Measurements from ENCODE around the gene FBLN7. TPM values are rescaled to one million over a fixed set of nuclear protein-coding genes. Genes with fewer than 3 reads are reported as not detected.

The FBLN7 gene
- total RNA-seq, 1 experiment from 2014 or later, result 4.1 TPM

DNA sequence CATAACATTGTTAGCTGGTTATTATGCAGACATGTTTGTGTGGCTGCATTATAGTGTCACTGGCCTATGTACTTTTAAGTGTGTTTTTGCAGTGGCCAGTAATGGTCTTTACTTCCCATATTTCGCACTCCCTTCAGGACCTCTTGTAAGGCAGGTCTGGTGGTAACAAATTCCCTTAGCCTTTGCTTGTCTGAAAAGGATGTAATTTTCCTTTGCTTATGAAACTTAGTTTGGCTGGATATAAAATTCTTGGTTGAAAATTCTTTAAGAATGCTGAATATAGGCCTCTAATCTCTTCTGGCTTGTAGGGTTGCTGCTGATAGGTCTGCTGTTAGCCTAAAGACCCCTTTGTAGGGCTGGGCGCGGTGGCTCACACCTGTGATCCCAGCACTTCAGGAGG, 82.0 kb downstream of the FBLN7 start:
- ChIA-PET CTCF (no interaction called here), POLR2A (ENCODE audit: low non-redundant PET) (no interaction called here)
- no peak for DNase-seq (ENCODE audit: low spot score)
- H3K4me3 ChIP-seq (ENCODE audit: low read depth, low read length, poor library complexity, severe bottlenecking), result no peak overlapping the region
- TF ChIP-seq, protein P1, sequence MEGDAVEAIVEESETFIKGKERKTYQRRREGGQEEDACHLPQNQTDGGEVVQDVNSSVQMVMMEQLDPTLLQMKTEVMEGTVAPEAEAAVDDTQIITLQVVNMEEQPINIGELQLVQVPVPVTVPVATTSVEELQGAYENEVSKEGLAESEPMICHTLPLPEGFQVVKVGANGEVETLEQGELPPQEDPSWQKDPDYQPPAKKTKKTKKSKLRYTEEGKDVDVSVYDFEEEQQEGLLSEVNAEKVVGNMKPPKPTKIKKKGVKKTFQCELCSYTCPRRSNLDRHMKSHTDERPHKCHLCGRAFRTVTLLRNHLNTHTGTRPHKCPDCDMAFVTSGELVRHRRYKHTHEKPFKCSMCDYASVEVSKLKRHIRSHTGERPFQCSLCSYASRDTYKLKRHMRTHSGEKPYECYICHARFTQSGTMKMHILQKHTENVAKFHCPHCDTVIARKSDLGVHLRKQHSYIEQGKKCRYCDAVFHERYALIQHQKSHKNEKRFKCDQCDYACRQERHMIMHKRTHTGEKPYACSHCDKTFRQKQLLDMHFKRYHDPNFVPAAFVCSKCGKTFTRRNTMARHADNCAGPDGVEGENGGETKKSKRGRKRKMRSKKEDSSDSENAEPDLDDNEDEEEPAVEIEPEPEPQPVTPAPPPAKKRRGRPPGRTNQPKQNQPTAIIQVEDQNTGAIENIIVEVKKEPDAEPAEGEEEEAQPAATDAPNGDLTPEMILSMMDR (conservative IDR thresholded peaks at IDR 0.05; ENCODE audit: low read depth, low read length), result no peak
- TF ChIP-seq EZH2 (IDR thresholded peaks at IDR 0.05; ENCODE audit: borderline replicate concordance, low read depth, low read length, poor library complexity, severe bottlenecking), result no peak
- no peaks in the 10 kb centered on the region for H3K4me1 ChIP-seq (ENCODE audit: insufficient read depth, low read length, poor library complexity, severe bottlenecking)
- peaks cover 23% of the 10 kb centered on the region for H3K36me3 ChIP-seq (ENCODE audit: insufficient read depth, low read length, poor library complexity, severe bottlenecking)
- intact Hi-C loops (cut with micrococcal nuclease; ENCODE audit: unreplicated experiment), result no loop called here
- BruUV-seq (replicated peaks), result no TSS peak
- no peaks in the 10 kb centered on the region for H3K27me3 ChIP-seq (replicated peaks; ENCODE audit: insufficient read depth, low read depth, low read length, poor library complexity)
- H3K27ac ChIP-seq (ENCODE audit: low read depth, low read length, poor library complexity, severe bottlenecking), result no peak overlapping the region
- peaks cover 16% of the 10 kb centered on the region for H3K9me3 ChIP-seq (ENCODE audit: low read depth, low read length, poor library complexity, severe bottlenecking)

GRCh38 chr2:112220831-112221230, 82.6 kb downstream of the FBLN7 start:
- Histone ChIP-seq H3K27ac (ENCODE audit: low read depth, low read length, poor library complexity, severe bottlenecking) (no peak overlapping the region), H3K9me3 (ENCODE audit: low read depth, low read length, poor library complexity, severe bottlenecking) (peaks cover 16% of the 10 kb centered on the region), H3K36me3 (ENCODE audit: insufficient read depth, low read length, poor library complexity, severe bottlenecking) (peaks cover 23% of the 10 kb centered on the region), H3K4me3 (ENCODE audit: low read depth, low read length, poor library complexity, severe bottlenecking) (no peak overlapping the region), H3K27me3 (replicated peaks; ENCODE audit: insufficient read depth, low read depth, low read length, poor library complexity) (no peaks in the 10 kb centered on the region), H3K4me1 (ENCODE audit: insufficient read depth, low read length, poor library complexity, severe bottlenecking) (no peaks in the 10 kb centered on the region)
- no peak for DNase-seq (ENCODE audit: low spot score)
- no TSS peak for BruUV-seq (replicated peaks)
- TF ChIP-seq, protein P1 (conservative IDR thresholded peaks at IDR 0.05; ENCODE audit: low read depth, low read length), result no peak
- TF ChIP-seq EZH2 (IDR thresholded peaks at IDR 0.05; ENCODE audit: borderline replicate concordance, low read depth, low read length, poor library complexity, severe bottlenecking), result no peak
- CTCF ChIA-PET, result no interaction called here
- intact Hi-C loops (cut with micrococcal nuclease; ENCODE audit: unreplicated experiment), result no loop called here
- POLR2A ChIA-PET (ENCODE audit: low non-redundant PET), result no interaction called here

DNA sequence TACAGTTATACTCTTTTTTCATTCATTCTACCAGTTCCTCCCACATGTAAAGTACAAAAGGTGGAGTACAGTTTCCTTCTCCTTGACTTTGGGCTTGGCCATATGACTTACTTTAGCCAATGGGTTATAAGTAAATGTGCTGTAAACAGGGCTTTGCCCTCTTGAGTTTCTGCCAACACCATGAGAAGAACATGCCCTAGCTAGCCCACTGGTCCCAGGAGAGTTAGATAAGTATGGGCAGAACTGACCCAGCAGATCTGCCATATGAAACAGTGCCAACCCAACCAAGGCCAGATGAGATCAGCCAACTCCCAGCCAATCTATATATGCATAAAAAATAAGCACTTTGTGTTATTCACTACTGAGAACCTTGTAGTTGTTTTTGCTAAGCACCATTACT, 91.2 kb downstream of the FBLN7 start:
- CTCF ChIA-PET, result no interaction called here

More for the DNA sequence above, 91.2 kb downstream of the FBLN7 start:
- no peaks in the 10 kb centered on the region for H3K9me3 ChIP-seq (ENCODE audit: low read depth, low read length, poor library complexity, severe bottlenecking)
- intact Hi-C loops (cut with micrococcal nuclease; ENCODE audit: unreplicated experiment), result no loop called here
- peaks cover 9% of the 10 kb centered on the region for H3K36me3 ChIP-seq (ENCODE audit: insufficient read depth, low read length, poor library complexity, severe bottlenecking)
- peaks cover 11% of the 10 kb centered on the region for H3K4me1 ChIP-seq (ENCODE audit: insufficient read depth, low read length, poor library complexity, severe bottlenecking)
- BruUV-seq (replicated peaks), result no TSS peak
- TF ChIP-seq EZH2 (IDR thresholded peaks at IDR 0.05; ENCODE audit: borderline replicate concordance, low read depth, low read length, poor library complexity, severe bottlenecking), result no peak
- TF ChIP-seq, protein P1 (conservative IDR thresholded peaks at IDR 0.05; ENCODE audit: low read depth, low read length), result no peak
- POLR2A ChIA-PET (ENCODE audit: low non-redundant PET), result no interaction called here
- no peaks in the 10 kb centered on the region for H3K27me3 ChIP-seq (replicated peaks; ENCODE audit: insufficient read depth, low read depth, low read length, poor library complexity)
- H3K4me3 ChIP-seq (ENCODE audit: low read depth, low read length, poor library complexity, severe bottlenecking), result no peak overlapping the region
- H3K27ac ChIP-seq (ENCODE audit: low read depth, low read length, poor library complexity, severe bottlenecking), result no peak overlapping the region
- peak; percentile 11 for DNase-seq (ENCODE audit: low spot score)
